A172 (cell line): ENCODE data around the gene PPP1R12C. TPM values are rescaled to one million over a fixed set of nuclear protein-coding genes. Genes with fewer than 3 reads are reported as not detected.

Source experiments
- DNase-seq: peaks from one replicate; pipeline ENCODE4 v3.0.0-alpha.2; 2015; ENCODE audit warnings: low spot score
- total RNA-seq: library from RNA; depleted of rRNA; stranded (reverse); fragments of >200 nt; shearing (Covaris generic); gene quantifications from 2 replicates; pipeline ENCODE4 v1.2.3, GENCODE V29; 2014; rRNA removed

Gene PPP1R12C
- total RNA-seq, 1 experiment from 2014 or later, result 85.7 TPM

- no peak for DNase-seq
These were observed 70.3 kb downstream of the PPP1R12C start for GRCh38 chr19:55046975-55047622.

- no peak for DNase-seq
These were observed 72.4 kb downstream of the PPP1R12C start for GRCh38 chr19:55044771-55045716.

DNA sequence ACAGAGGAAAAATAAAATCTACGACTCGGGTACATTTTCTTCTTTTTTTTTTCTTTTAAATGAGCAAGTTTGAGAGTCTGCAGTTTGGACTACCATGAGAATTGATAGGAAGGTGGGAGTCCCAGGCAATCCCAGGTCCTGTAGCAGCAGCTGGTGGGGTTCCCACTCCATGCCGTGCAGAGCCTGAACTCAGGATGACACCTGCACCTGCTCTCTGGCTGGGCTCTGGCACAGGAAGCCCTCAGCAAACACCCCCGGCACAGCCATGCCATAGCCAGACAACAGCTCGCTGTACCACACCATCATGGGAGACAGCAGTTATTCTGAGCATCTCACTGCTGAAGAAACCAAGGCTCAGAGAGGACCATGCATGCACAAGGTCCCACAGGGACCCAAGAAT, 73.2 kb downstream of the PPP1R12C start:
- DNase-seq, result no peak

GRCh38 chr19:55042688-55043087, 74.7 kb downstream of the PPP1R12C start:
- DNase-seq, result no peak

GRCh38 chr19:55042344-55042678, 75.1 kb downstream of the PPP1R12C start:
- no peak for DNase-seq

DNA sequence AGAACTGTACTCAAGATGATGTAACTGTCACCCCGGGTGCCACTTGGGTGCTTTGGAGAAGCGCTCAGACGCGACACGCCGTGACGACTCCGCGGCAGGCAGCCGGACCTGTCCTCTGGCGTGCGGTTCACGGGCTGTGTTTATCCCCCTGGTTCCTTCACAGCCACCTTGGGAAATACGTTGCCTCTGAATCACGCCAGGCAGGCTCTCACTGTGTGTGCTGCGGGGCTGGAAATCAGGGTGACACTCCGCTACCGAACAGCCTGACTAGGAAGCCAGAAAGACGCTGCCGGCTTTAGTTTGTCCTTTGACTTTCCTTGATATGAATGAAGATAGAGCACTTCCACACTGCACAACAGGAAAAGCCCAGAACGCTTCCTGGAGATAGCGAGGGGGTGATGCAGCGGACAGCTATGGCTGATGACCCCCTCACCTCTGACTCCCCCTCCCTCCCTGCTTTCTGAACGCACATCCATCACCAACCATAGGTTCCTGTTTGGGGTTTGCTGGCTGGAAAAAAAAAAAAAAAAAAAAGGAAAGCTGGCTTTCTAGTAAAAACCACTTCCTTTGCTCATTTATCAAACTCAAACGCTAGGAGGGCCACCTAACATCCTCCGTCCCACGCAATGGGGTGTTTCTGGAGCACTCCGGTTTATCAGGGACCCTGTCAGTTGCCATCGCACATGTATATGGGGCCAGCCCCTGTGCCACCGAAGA, 75.7 kb downstream of the PPP1R12C start:
- no peak for DNase-seq

- DNase-seq, result no peak
These were observed 76.2 kb downstream of the PPP1R12C start for GRCh38 chr19:55041244-55041626.

Other genes with a start within 250 kb of the PPP1R12C start
- not detected in 2 replicates for gene FCAR, start 243.4 kb downstream of the PPP1R12C start, total RNA-seq
- gene NCR1, start 211.5 kb downstream of the PPP1R12C start, total RNA-seq, result not detected in 2 replicates
- gene NLRP7, start 170.1 kb downstream of the PPP1R12C start, total RNA-seq, result not detected in 2 replicates
- not detected in 2 replicates for gene NLRP2, start 151.3 kb downstream of the PPP1R12C start, total RNA-seq
- gene GP6, start 79.4 kb downstream of the PPP1R12C start, total RNA-seq, result 0.07 and 0.48 TPM in 2 replicates
- gene RDH13, start 54.5 kb downstream of the PPP1R12C start, total RNA-seq, result 10.0 and 11.2 TPM in 2 replicates
- gene EPS8L1, start 41.8 kb downstream of the PPP1R12C start, total RNA-seq, result 4.0 and 9.8 TPM in 2 replicates
- gene TNNT1, start 31.6 kb upstream of the PPP1R12C start, total RNA-seq, result 467 and 500 TPM in 2 replicates
- 0.77 TPM in 1 of 2 replicates, not detected in the other for gene TNNI3, start 40.1 kb upstream of the PPP1R12C start, total RNA-seq
- gene DNAAF3, start 49.0 kb upstream of the PPP1R12C start, total RNA-seq, result 10.6 and 15.6 TPM in 2 replicates
- 0.09 and 1.8 TPM in 2 replicates for gene SYT5, start 62.7 kb upstream of the PPP1R12C start, total RNA-seq
- 12.3 and 18.4 TPM in 2 replicates for gene PTPRH, start 91.9 kb upstream of the PPP1R12C start, total RNA-seq
- 1.6 and 3.4 TPM in 2 replicates for gene TMEM86B, start 111.1 kb upstream of the PPP1R12C start, total RNA-seq
- 73.6 and 80.1 TPM in 2 replicates for gene PPP6R1, start 141.4 kb upstream of the PPP1R12C start, total RNA-seq
- 88.0 and 108 TPM in 2 replicates for gene HSPBP1, start 162.5 kb upstream of the PPP1R12C start, total RNA-seq
- 11.6 and 12.8 TPM in 2 replicates for gene BRSK1, start 166.4 kb upstream of the PPP1R12C start, total RNA-seq
- not detected in 2 replicates for gene TMEM150B, start 207.7 kb upstream of the PPP1R12C start, total RNA-seq
- gene KMT5C, start 222.2 kb upstream of the PPP1R12C start, total RNA-seq, result 19.1 and 19.8 TPM in 2 replicates
- 0.28 TPM in 1 of 2 replicates, not detected in the other for gene COX6B2, start 237.1 kb upstream of the PPP1R12C start, total RNA-seq
- gene GARIN5B, start 245.6 kb upstream of the PPP1R12C start, total RNA-seq, result not detected in 2 replicates